GM12892 (cell line): ENCODE measurements around the gene TSPAN16. TPM values are rescaled to one million over a fixed set of nuclear protein-coding genes. Genes with fewer than 3 reads are reported as not detected.

Experiments used
- DNase-seq: peaks from one replicate; pipeline ENCODE4 v3.0.0; 2011; ENCODE audit not compliant: insufficient read length
- FAIRE-seq: peaks from 2 replicates; lab custom pipeline; 2011; peaks lifted over from hg19 to GRCh38; lab: Jason Lieb, UNC
- POLR2A ChIP-seq: IDR thresholded peaks from 2 replicates; pipeline ENCODE4 v1.6.1; 2011; ENCODE audit warnings: low read depth, low read length, control low read depth
- POLR2AphosphoS5 ChIP-seq: IDR thresholded peaks from 2 replicates; pipeline ENCODE4 v1.6.1; 2011; ENCODE audit warnings: low read depth, low read length, control low read depth
- TAF1 ChIP-seq: IDR thresholded peaks from 2 replicates; pipeline ENCODE4 v1.6.1; 2011; ENCODE audit warnings: low read depth, mild to moderate bottlenecking, control low read depth, low read length, borderline replicate concordance
- polyA plus RNA-seq: library from polyadenylated mRNA; unstranded; fragments of >200 nt; gene quantifications from one replicate; pipeline ENCODE4 v1.2.1, GENCODE V29; 2012; ENCODE audit warnings: missing spikeins, inconsistent platforms; ENCODE audit not compliant: missing spikeins

Gene TSPAN16, protein sequence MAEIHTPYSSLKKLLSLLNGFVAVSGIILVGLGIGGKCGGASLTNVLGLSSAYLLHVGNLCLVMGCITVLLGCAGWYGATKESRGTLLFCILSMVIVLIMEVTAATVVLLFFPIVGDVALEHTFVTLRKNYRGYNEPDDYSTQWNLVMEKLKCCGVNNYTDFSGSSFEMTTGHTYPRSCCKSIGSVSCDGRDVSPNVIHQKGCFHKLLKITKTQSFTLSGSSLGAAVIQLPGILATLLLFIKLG
- not detected for polyA plus RNA-seq

DNA sequence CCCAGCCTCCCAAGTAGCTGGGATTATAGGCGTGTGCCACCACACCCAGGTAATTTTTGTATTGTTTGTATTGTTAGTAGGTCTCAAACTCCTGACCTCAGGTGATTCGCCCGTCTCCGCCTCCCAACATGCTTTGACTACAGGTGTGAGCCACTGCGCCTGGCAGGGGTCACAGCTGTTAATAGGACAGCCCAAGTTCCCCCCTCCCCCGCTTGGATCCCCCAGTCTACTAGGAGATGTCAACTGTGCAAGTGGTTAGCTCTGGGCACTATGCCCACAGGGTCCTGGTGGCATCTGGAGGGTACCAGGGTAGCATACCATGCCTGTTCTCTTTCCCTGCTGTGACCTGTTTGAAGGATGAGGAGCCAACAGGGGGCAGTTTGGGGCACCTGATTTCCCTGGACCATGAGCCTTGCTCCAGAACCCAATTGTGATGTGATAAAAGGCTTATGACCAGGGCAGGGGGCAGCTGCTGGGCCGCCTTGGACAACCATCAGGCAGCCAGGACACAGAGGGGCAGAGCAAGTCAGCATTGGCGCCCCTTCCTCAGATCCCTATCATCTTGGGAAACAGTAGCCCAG lies at the start of gene TSPAN16:
Gene TSPAN16, plus strand, starts transcription at position 496 of the 581 bp plus-strand sequence. CDS start 138 bp downstream, outside the sequence.
- no peak for TF ChIP-seq POLR2A
- no peak for TF ChIP-seq TAF1
- no peak for TF ChIP-seq POLR2AphosphoS5
- DNase-seq (no peak), FAIRE-seq (no peak)

DNA sequence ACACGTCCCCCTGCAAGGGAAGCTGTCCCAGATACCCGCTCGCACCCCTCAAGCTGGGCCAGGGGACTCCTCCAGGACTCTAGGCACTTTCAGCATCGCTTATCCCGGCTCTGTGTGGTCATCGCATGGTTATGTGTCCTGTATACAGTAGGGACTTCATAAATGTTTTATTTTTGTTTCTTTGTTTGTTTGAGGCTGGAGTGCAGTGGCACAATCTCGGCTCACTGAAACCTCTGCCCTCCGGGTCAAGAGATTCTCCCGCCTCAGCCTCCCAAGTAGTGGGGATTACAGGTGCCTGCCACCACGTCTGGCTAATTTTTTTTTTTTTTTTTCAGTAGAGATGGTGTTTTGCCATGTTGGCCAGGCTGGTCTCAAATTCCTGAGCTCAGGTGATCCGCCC lies 49.0 kb upstream of the TSPAN16 start:
- TF ChIP-seq TAF1 (no peak), POLR2AphosphoS5 (no peak), POLR2A (no peak)
- FAIRE-seq, result no peak
- DNase-seq, result no peak

DNA sequence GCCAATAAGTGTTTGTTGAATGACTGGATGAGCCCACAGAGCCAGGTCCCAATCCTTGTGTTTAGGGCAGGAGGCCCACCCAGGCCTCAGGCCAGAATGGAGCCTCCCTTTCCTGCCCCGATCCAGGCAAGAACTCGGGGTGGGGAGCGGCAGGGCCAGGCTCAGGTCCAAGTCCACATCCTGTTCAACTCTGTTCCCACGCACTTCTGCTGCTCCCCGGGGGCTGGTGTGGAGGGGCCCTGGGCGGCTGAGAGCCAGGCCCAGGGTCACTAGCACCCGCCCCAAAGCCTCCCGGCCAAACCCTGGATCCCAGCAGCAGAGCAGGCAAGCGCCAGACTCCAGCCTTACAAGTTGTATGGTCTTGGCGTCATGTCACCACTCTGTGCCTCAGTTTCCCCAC lies 48.6 kb upstream of the TSPAN16 start:
- FAIRE-seq (no peak), DNase-seq (no peak)
- TF ChIP-seq POLR2A, result no peak
- no peak for TF ChIP-seq POLR2AphosphoS5
- TF ChIP-seq TAF1, result no peak

DNA sequence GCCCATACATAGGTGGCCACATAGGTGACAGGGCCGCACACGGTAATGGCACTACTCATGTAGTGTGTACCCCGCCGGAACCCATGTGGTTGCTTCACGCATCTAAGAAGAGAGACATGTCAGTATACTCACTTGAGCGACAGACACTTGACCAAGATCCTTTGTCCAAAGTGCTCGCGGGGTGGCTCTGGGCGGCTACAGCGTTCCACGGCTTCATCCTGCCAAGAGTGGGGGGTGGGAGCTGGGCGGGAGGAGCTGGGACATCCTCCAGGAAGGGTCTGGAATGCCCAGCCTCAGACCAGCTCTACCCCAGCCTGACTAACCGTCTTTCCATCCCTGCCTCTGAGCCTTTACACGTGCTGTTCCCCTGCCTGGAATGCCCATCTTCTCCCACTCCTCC lies 48.0 kb upstream of the TSPAN16 start:
- TF ChIP-seq POLR2A, result no peak
- TF ChIP-seq POLR2AphosphoS5, result no peak
- DNase-seq, result no peak
- no peak for FAIRE-seq

DNA sequence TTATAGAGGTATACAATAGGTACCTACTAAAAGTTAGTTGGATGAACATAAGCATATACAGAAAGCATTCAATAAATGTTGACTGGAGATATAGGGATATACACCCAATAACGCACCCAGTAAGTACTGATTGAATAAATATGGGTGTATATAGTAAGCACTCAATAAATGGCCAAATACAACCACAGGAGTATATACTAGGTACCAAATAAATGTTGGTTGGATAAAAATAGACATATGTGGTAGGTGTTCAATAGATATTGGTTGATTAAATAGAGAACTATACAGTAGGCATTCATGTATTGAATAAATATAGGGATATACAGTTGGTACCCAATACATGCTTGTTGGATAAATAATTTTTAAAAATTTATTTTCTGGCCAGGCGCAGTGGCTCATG lies 47.1 kb upstream of the TSPAN16 start:
- FAIRE-seq, result no peak
- TF ChIP-seq POLR2AphosphoS5, result no peak
- TF ChIP-seq TAF1, result no peak
- no peak for TF ChIP-seq POLR2A
- no peak for DNase-seq

DNA sequence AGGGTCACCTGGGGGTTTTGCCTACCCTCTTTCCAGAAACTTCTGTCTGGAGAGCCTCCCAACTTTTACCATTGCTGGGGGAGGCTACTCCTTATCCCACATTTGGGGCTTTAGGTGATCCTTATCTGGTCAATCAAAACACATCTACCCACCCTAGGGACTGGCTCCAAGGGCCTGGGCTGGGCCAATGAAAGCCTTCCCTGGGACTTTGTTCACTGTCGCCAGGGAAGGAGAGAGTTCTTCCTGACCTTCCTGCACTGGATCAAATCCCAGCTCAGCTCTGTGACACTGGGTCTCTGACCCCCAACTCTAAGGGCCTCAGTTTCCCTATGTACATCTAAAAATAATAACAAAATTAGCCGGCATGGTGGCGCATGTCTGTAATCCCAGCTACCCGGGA lies 44.7 kb upstream of the TSPAN16 start:
- FAIRE-seq, result no peak
- DNase-seq, result no peak
- TF ChIP-seq POLR2AphosphoS5 (no peak), POLR2A (no peak), TAF1 (no peak)

DNA sequence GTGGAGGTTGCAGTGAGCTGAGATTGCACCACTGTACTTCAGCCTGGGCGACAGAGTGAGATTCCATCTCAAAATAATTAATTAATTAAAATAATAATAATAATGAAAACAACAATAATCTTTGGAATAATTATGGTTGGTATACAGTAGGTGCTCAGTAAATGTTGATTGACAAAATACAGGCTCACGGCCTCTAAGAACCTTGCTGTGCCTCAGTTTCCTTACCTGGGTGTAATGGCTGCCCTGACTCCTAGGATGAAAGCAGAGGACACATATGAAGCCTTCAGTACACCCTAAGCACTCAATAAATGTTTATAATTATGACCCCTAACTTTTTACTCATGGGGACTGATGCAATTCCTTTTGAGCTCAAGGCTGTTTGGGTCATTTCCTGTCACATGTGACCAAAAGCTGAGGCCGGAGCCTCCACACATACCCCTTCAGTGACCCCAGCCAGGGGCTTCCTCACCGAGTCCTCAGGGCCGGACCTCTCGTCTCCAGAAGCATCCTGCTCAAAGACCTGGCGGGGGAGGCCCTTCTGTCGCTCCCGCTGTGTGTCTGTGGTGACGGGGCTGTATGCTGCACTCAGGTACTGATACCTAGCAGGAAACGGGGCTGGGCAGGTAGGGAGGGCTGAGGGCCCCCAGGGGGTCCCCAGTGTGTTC lies 44.2 kb upstream of the TSPAN16 start:
- FAIRE-seq (no peak), DNase-seq (no peak)
- TF ChIP-seq POLR2A, result no peak
- TF ChIP-seq TAF1, result no peak
- no peak for TF ChIP-seq POLR2AphosphoS5

DNA sequence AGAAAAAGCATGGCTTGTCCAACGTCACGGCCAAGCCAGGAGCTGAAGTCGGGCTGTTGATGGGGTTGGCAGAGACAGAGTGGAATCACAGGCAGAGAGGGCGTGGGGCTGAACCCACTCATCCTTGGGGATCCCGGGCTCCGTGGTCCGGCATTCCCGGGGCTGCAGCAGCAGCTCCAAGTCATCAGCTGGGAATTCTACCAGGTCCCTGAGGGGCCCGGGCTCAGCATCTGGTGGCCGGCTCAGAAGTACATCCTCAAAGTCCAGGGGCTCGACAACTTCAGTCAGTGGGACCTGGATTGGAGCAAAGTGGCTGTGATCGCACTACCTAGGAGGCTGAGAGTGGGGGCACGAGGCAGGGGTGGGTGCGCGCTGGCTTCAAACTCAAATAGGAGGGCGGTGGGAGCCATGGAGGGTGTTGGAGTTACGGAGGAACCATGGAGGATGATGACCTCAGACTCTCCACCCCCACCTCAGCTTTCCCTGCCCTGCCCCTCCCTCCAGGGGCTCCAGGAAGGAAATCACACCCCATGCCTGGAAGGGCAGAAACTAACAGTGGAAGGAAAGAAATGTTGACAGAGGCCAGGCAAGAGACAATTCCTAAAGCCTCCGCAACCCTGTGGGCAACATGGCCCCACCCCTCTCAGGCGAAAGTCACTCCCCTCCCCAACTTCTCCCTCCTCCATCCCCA lies 43.1 kb upstream of the TSPAN16 start:
- DNase-seq (no peak), FAIRE-seq (no peak)

DNA sequence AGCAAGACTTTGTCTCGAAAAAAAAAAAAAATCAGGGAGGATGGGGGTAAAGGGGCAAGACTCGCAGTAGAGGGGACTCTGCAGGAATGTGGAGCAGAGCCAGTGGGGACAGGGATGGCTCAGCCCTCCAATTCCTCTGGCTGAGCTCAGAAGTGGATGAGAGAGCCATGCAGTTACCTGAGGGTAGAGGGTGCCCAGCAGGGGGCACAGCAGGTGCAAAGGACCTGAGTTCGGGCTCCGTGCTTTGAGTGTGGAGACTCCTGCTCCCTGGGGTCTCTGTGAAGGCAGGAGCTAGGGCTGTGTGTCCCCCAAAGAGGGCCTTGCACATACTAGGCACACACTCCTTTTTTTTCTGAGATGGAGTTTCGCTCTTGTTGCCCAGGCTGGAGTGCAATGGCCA lies 41.3 kb upstream of the TSPAN16 start:
- no peak for TF ChIP-seq TAF1
- TF ChIP-seq POLR2A, result no peak
- no peak for TF ChIP-seq POLR2AphosphoS5
- no peak for FAIRE-seq
- DNase-seq, result no peak

More for the DNA sequence above, 43.1 kb upstream of the TSPAN16 start:
- TF ChIP-seq POLR2AphosphoS5 (no peak), POLR2A (no peak), TAF1 (no peak)

DNA sequence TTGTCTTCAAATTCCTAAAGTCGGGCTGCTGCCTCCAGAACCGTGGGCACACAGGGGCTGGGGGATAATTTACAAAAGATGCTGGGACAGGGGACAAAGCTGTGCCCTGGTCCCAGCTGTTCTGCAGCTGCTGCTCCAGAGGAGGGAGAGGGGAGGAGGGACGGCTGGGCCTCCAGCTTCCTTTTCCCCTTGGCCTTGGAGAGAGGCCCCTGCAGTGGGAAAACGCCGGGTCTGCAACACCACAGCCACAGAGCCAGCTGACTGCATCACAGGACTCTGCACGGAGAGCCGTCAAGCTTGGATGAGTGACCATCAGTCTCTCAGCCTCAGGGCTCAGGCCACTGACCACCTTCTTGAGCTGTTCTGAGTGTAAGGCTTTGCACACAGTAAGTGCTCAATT lies 39.8 kb upstream of the TSPAN16 start:
- no peak for DNase-seq
- TF ChIP-seq POLR2A, result no peak
- no peak for TF ChIP-seq TAF1
- no peak for TF ChIP-seq POLR2AphosphoS5
- FAIRE-seq, result no peak

DNA sequence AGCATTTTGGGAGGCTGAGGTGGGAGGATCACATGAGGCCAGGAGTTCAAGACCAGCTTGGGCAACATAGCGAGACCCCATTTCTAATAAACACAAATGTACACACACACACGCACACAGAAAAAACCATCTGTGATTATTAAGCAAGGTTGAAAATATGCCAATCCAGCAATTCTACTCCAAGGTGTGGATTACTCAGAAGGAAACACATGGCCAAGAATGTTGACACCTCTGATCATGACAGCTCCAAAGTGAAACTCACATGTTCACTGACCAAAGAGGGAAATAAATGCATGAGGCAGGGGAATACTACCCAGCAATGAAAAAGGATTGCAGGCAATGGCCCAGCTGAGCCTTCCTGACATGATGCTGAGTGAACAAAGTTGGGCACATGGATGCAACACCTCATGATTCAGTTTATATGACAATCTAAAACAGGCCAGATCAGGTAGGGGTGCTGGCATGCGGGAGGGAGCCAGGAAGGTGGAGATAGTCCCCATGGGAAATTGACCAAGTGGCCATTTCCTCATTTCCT lies 38.0 kb upstream of the TSPAN16 start:
- FAIRE-seq, result no peak
- TF ChIP-seq TAF1 (no peak), POLR2A (no peak), POLR2AphosphoS5 (no peak)
- no peak for DNase-seq

DNA sequence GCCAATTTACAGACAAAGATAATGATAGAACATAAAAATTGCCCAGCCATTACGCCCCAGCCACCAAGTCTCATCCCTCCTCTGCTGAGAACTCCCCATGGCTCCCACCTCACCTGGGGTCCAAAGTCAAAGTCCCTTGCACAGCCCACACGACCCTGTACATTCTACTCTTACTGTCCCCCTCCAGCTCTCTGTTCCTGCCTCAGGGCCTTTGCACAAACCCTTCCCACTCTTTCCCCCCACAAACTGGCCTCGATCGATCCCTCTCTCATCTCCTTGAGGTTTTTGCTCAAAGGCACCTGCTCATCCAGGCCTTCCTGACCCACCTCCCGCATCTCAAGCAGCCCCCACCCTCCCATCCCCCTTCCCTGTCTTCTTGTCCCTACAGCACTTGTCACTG lies 35.0 kb upstream of the TSPAN16 start:
- DNase-seq (no peak), FAIRE-seq (no peak)
- TF ChIP-seq TAF1 (no peak), POLR2A (no peak), POLR2AphosphoS5 (no peak)
